Psoas muscle (tissue), 8 donors: ENCODE measurements around the gene GALM. TPM values are rescaled to one million over a fixed set of nuclear protein-coding genes. Genes with fewer than 3 reads are reported as not detected.
"Not testable (repeated sequence)": the region's sequence is repeated elsewhere in the genome, so short reads cannot be mapped to it uniquely, and the experiment has no call there.

ENCODE experiments used
- ATAC-seq, 4 donors: fragments of 200-7000 bp; cut with Tn5 transposase; one replicate each; pipeline ENCODE4 v1.9.1; 2020; ENCODE audit warnings: moderate library complexity in 3 of 4, mild to moderate bottlenecking in 2 of 4
- DNase-seq, 2 donors: peaks; one replicate each; pipeline ENCODE4 v3.0.0-alpha.2; 2020
- H3K27ac ChIP-seq: fragments of 200-600 bp; one replicate; pipeline ENCODE4 v1.8.0; 2022
- H3K27me3 ChIP-seq, 3 donors: fragments of 200-600 bp in 1 of 3; one replicate each; pipeline versions ENCODE4 v1.6.1 to v1.8.0; 2013 to 2022; ENCODE audit warnings: low read length in 2 of 3, mild to moderate bottlenecking in 2 of 3, moderate library complexity in 1 of 3; ENCODE audit not compliant: insufficient read depth in 3 of 3
- H3K36me3 ChIP-seq, 2 donors: fragments of 200-600 bp in 1 of 2; one replicate each; pipeline versions ENCODE4 v1.6.1 to v1.8.0; 2013 to 2022; ENCODE audit warnings: low read depth in 1 of 2, mild to moderate bottlenecking in 1 of 2, moderate library complexity in 1 of 2; ENCODE audit not compliant: insufficient read depth in 1 of 2
- H3K4me1 ChIP-seq: fragments of 200-600 bp; one replicate; pipeline ENCODE4 v1.8.0; 2022
- H3K4me3 ChIP-seq: fragments of 200-600 bp; one replicate; pipeline ENCODE4 v1.8.0; 2022; ENCODE audit warnings: mild to moderate bottlenecking
- H3K9me3 ChIP-seq: fragments of 200-600 bp; one replicate; pipeline ENCODE4 v1.8.0; 2022
- CTCF ChIP-seq: fragments of 200-600 bp; IDR thresholded peaks from one replicate; pipeline ENCODE4 v1.8.0; 2022; ENCODE audit warnings: antibody characterized with exemption
- WGBS, 3 donors: extraction: QIAGEN DNeasy Blood & Tissue Kit; methylation state at CpG; one replicate each; pipeline versions ENCODE4 v1.1.6 to v1.1.7; 2013; 5-methylcytosine and 5-hydroxymethylcytosine counted together
- intact Hi-C, 2 donors: fragments of 100-400 bp; cut with DNase I; formaldehyde crosslinking; loops; one replicate each; pipeline versions ENCODE4 v1.11.0 to v1.14.2; 2022
- polyA plus RNA-seq, 3 donors: library from polyadenylated mRNA; stranded (reverse); fragments of 200-250 nt; gene quantifications; one replicate each; pipeline ENCODE4 v1.2.3, GENCODE V29; 2013
- total RNA-seq, 4 donors: library from RNA; stranded (reverse); fragmentation: NEBNext Ultra II Directional in 2 of 4; extraction: Animal tissue kit (Norgen Biotek cat#: 25700) in 2 of 4; gene quantifications; one replicate each; pipeline versions ENCODE4 v1.2.1 to v1.2.4, GENCODE V29; 2021 to 2023
- donor health status: healthy with polysubstance abuse.
- donor health status: DM: no; HTN: no; CAD: no; lungs with moderate emphysema.
- donor health status: Bipolar disorder and iron deficiency.
- donor health status: healthy.
- donor health status: DM: yes; HTN: yes; CAD: no.
- donor health status: DM: no; HTN: no; CAD: no.
- donor health status: DM: no; HTN: no; CAD: no.
- donor health status: DM: yes; HTN: yes; CAD: no.

GALM gene
- total and polyA plus RNA-seq, 7 donors: 2.0 to 16.1 (median 5.4) TPM

- no peak overlapping the region for H3K27ac ChIP-seq
Measured at GRCh38 chr2:38735999-38736320, 70.0 kb downstream of the GALM start.

GRCh38 chr2:38737000-38737698 lies 71.2 kb downstream of the GALM start:
- WGBS, 3 donors: 59 to 69% (median 63%) methylated on average over 11 of the region's 11 CpGs
- ATAC-seq (peak; percentile 4 to 24 (median 16)), DNase-seq (peak in 1 of 2 donors; percentile 47)
- H3K4me3 ChIP-seq, H3K9me3 ChIP-seq, intact Hi-C loops, H3K4me1 ChIP-seq, H3K27me3 ChIP-seq, H3K27ac ChIP-seq: not testable (repeated sequence)
- peaks cover 9 to 84% of the 10 kb centered on the region in 2 donors for H3K36me3 ChIP-seq

More at GRCh38 chr2:38735999-38736320, 70.0 kb downstream of the GALM start:
- H3K4me1 ChIP-seq: no peaks in the 10 kb centered on the region
- H3K9me3 ChIP-seq: no peaks in the 10 kb centered on the region
- no peaks in the 10 kb centered on the region for H3K27me3 ChIP-seq
- peaks cover 9 to 85% of the 10 kb centered on the region in 2 donors for H3K36me3 ChIP-seq
- whole genome bisulfite sequencing, 3 donors: 70 to 95% (median 84%) methylated on average over 4 of the region's 4 CpGs
- DNase-seq (no peak), ATAC-seq (no peak)
- intact Hi-C loops: no loop called here
- no peak overlapping the region for H3K4me3 ChIP-seq
- TF ChIP-seq CTCF: no peak

- no peak for ATAC-seq
- WGBS, 3 donors: 82 to 97% (median 92%) methylated on average over 3 of the region's 3 CpGs
- DNase-seq: no peak
- no peaks in the 10 kb centered on the region for H3K4me1 ChIP-seq
- no peak for TF ChIP-seq CTCF
- H3K36me3 ChIP-seq: peaks cover 9 to 84% of the 10 kb centered on the region in 2 donors
- H3K27ac ChIP-seq: no peak overlapping the region
- no peak overlapping the region for H3K4me3 ChIP-seq
- intact Hi-C loops: no loop called here
- no peaks in the 10 kb centered on the region for H3K27me3 ChIP-seq
- no peaks in the 10 kb centered on the region for H3K9me3 ChIP-seq
Measured at GRCh38 chr2:38737925-38738324, 72.0 kb downstream of the GALM start.

- no peak for TF ChIP-seq CTCF
- DNase-seq (no peak), ATAC-seq (no peak)
- Histone ChIP-seq H3K4me3 (no peak overlapping the region), H3K27ac (no peak overlapping the region), H3K4me1 (peaks cover 12% of the 10 kb centered on the region), H3K27me3 (no peaks in the 10 kb centered on the region), H3K9me3 (no peaks in the 10 kb centered on the region), H3K36me3 (peaks cover 9 to 84% of the 10 kb centered on the region in 2 donors)
- intact Hi-C loops: no loop called here
- WGBS, 3 donors: 95 to 99% (median 97%) methylated on average over 2 of the region's 2 CpGs
Measured at GRCh38 chr2:38739524-38739923, 73.6 kb downstream of the GALM start.

GRCh38 chr2:38740851-38741731 lies 75.2 kb downstream of the GALM start:
- peak; percentile 24 to 49 (median 32) for ATAC-seq
- H3K4me3 ChIP-seq: no peak overlapping the region

More at GRCh38 chr2:38740851-38741731, 75.2 kb downstream of the GALM start:
- DNase-seq: peak in 1 of 2 donors; percentile 32
- TF ChIP-seq CTCF: peak; percentile 72
- 58 to 68% (median 61%) methylated on average over 11 of the region's 11 CpGs for WGBS, 3 donors
- peaks cover 9 to 87% of the 10 kb centered on the region in 2 donors for H3K36me3 ChIP-seq
- no peaks in the 10 kb centered on the region for H3K27me3 ChIP-seq
- H3K27ac ChIP-seq: no peak overlapping the region
- intact Hi-C loops: loop anchor here (2.0 to 10.0 kb wide), 5 partner anchors 159 to 424 kb away; partner anchors contain the start of gene ATL2 (in 1 of the 2)
- no peaks in the 10 kb centered on the region for H3K9me3 ChIP-seq
- peaks cover 21% of the 10 kb centered on the region for H3K4me1 ChIP-seq
